HepG2 (cell line): ENCODE measurements around the gene CLASRP. TPM values are rescaled to one million over a fixed set of nuclear protein-coding genes. Genes with fewer than 3 reads are reported as not detected.
A peak's percentile ranks its signal among the peaks of the same experiment; 100 is the strongest.

Experiments used
- FOXC1 ChIP-seq: sonication (generic); formaldehyde crosslinking; IDR thresholded peaks from 2 replicates; pipeline ENCODE4 v1.8.0; 2022; ENCODE audit warnings: mild to moderate bottlenecking, missing genetic modification reagents, borderline replicate concordance
- GABPA ChIP-seq, 2 experiments: IDR thresholded peaks; 2 replicates each; pipeline ENCODE4 v1.6.1; 2011 to 2016; ENCODE audit warnings: low read depth in 2 of 2, low read length in 1 of 2, missing biosample characterization in 1 of 2, missing genetic modification characterization in 1 of 2
- KLF16 ChIP-seq, 2 experiments: sonication (generic) in 1 of 2; formaldehyde crosslinking in 1 of 2; IDR thresholded peaks; 2 replicates each; pipeline versions ENCODE4 v1.6.1 to v1.8.0; 2016 to 2023; ENCODE audit warnings: missing genetic modification reagents in 2 of 2, missing compliant biosample characterization in 1 of 2
- SIX4 ChIP-seq: sonication (generic); formaldehyde crosslinking; IDR thresholded peaks from 2 replicates; pipeline ENCODE4 v1.4.0; 2020; ENCODE audit warnings: missing genetic modification reagents
- THAP11 ChIP-seq: IDR thresholded peaks from 2 replicates; pipeline ENCODE4 v1.6.1; 2016; ENCODE audit warnings: missing biosample characterization, missing genetic modification reagents
- THAP9 ChIP-seq: sonication (generic); formaldehyde crosslinking; IDR thresholded peaks from 2 replicates; pipeline ENCODE4; 2020; ENCODE audit warnings: missing genetic modification reagents, mild to moderate bottlenecking, borderline replicate concordance
- ZBTB21 ChIP-seq: sonication (generic); formaldehyde crosslinking; IDR thresholded peaks from 2 replicates; pipeline ENCODE4 v1.4.0; 2020; ENCODE audit warnings: missing genetic modification reagents
- ZC3H4 ChIP-seq: sonication (generic); formaldehyde crosslinking; IDR thresholded peaks from 2 replicates; pipeline ENCODE4 v1.4.0; 2020; ENCODE audit warnings: missing genetic modification reagents, borderline replicate concordance
- ZNF326 ChIP-seq: sonication (generic); formaldehyde crosslinking; IDR thresholded peaks from 2 replicates; pipeline ENCODE4 v1.4.0; 2020; ENCODE audit warnings: missing genetic modification reagents, borderline replicate concordance
- ZNF703 ChIP-seq: sonication (generic); formaldehyde crosslinking; IDR thresholded peaks from 2 replicates; pipeline ENCODE4 v1.5.1; 2020; ENCODE audit warnings: missing genetic modification reagents, mild to moderate bottlenecking, moderate library complexity, borderline replicate concordance
- polyA plus RNA-seq, 8 experiments: library from polyadenylated mRNA; depleted of rRNA in 3 of 8; stranded (reverse) in 7 of 8; unstranded in 1 of 8; fragments of >200 nt; fragmentation: Illumina TruSeq in 4 of 8; extraction: Trizol in 4 of 8; gene quantifications; 2 replicates each; pipeline versions ENCODE4 v1.2.1 to v1.2.3, GENCODE V29; 2011 to 2016; ENCODE audit warnings: low read depth in 4 of 8, missing spikeins in 1 of 8, mixed read lengths in 1 of 8; ENCODE audit not compliant: insufficient read depth in 1 of 8
- total RNA-seq, 5 experiments: library from RNA; depleted of rRNA; stranded (reverse); fragments of >200 nt; fragmentation: Illumina TruSeq; extraction: Trizol; gene quantifications; 2 replicates each; pipeline ENCODE4 v1.2.3, GENCODE V29; 2016; ENCODE audit warnings: low read depth in 1 of 5
- TF ChIP-seq, protein P1 (sequence below): sonication (generic); formaldehyde crosslinking; IDR thresholded peaks from 2 replicates; pipeline ENCODE4 v1.5.1; 2020; ENCODE audit warnings: missing genetic modification reagents, mild to moderate bottlenecking, borderline replicate concordance
- TF ChIP-seq, protein P2 (sequence below): sonication (generic); formaldehyde crosslinking; IDR thresholded peaks from 2 replicates; pipeline ENCODE4 v1.4.0; 2020; ENCODE audit warnings: missing genetic modification reagents, borderline replicate concordance
- TF ChIP-seq, protein P3 (sequence below): sonication (generic); formaldehyde crosslinking; IDR thresholded peaks from 2 replicates; pipeline ENCODE4 v1.4.0; 2020; ENCODE audit warnings: missing genetic modification reagents, borderline replicate concordance

The CLASRP gene
- total and polyA plus RNA-seq, 2 of the 13 experiments (the other 11 are each of a cell fraction or from before 2014, with no cell fraction given) = 32.0 to 51.4 TPM

DNA sequence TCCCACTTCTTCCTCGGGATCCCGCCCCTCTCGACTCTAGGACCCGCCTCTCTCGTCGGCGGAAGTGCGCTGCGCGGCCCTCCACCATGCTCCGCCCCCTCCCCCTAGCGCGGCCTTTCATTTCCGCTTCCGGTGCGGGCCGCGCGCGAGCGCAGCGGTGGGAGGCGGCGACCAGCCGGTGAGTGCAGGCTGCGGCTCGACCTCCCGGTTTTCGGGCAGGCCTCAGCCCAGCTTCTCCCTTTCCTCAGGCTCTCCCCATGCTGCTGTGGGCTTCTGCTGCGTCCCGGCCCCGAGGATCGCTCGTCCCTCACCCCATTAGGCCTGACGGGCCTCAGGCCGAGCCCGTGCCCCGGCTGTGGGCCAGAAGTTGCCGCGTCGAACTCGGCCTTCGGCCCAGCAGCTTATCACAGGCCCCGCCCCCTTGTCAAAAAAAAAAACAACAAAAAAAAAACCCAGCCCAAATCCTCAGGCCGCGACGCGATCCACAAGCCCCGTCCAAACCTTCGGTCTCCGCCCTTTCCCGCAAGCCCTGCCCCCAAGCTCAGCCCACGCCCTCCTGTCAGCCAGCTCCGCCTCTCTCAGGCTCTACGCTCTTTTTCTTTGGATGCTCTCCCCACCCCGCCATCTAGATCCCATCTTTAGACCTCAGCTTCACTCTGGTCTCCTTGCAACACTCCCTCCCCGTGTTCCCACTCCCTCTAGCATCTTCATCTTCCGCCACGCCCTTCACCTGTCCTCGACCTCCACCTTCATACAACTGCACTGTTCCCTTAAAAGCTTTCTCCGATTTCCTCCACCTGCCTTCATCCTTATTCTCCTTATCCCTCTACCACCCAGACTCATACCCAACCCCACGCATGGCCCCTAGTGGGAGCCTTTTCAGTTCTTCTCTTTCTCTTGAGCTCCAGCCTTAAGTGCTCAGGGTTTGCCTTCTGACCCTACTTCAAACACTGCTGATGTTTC is at the start of gene CLASRP (continued):
- TF ChIP-seq THAP9 (CRISPR knock-in tag) (peak; percentile 76; the same call in 1 of the 2 replicates), THAP11 (CRISPR knock-in tag) (peak; percentile 91), ZNF326 (no peak), ZNF703 (no peak), FOXC1 (CRISPR knock-in tag) (peak; percentile 70; the same call in 1 of the 2 replicates), ZC3H4 (CRISPR knock-in tag) (0 out of 2 replicates have a peak, but pooled peaks have one; percentile 19), ZBTB21 (CRISPR knock-in tag) (0 out of 2 replicates have a peak, but pooled peaks have one; percentile 31), KLF16 (CRISPR knock-in tag; IDR thresholded peaks at IDR 0.05) (peak in 1 of 2 experiments; percentile 85; a peak in 2 of 4 replicates), GABPA (IDR thresholded peaks at IDR 0.05; ENCODE audit: low read depth, low read length) (peak; percentile 99), GABPA (CRISPR knock-in tag; IDR thresholded peaks at IDR 0.05; ENCODE audit: low read depth) (peak; percentile 94), SIX4 (CRISPR knock-in tag) (0 out of 2 replicates have a peak, but pooled peaks have one; percentile 19)
- TF ChIP-seq, protein P1, sequence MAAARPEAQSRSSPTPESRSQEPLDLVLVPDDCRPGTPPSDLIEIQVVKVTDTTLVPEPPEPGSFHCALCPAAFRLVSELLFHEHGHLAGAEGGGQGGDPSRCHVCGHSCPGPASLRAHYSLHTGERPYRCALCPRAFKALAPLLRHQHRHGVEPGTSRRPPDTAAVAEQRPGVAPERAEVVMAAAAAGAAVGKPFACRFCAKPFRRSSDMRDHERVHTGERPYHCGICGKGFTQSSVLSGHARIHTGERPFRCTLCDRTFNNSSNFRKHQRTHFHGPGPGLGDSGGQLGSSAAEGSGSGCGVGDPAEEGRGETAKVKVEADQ (CRISPR knock-in tag) = peak; percentile 85
- TF ChIP-seq, protein P2, sequence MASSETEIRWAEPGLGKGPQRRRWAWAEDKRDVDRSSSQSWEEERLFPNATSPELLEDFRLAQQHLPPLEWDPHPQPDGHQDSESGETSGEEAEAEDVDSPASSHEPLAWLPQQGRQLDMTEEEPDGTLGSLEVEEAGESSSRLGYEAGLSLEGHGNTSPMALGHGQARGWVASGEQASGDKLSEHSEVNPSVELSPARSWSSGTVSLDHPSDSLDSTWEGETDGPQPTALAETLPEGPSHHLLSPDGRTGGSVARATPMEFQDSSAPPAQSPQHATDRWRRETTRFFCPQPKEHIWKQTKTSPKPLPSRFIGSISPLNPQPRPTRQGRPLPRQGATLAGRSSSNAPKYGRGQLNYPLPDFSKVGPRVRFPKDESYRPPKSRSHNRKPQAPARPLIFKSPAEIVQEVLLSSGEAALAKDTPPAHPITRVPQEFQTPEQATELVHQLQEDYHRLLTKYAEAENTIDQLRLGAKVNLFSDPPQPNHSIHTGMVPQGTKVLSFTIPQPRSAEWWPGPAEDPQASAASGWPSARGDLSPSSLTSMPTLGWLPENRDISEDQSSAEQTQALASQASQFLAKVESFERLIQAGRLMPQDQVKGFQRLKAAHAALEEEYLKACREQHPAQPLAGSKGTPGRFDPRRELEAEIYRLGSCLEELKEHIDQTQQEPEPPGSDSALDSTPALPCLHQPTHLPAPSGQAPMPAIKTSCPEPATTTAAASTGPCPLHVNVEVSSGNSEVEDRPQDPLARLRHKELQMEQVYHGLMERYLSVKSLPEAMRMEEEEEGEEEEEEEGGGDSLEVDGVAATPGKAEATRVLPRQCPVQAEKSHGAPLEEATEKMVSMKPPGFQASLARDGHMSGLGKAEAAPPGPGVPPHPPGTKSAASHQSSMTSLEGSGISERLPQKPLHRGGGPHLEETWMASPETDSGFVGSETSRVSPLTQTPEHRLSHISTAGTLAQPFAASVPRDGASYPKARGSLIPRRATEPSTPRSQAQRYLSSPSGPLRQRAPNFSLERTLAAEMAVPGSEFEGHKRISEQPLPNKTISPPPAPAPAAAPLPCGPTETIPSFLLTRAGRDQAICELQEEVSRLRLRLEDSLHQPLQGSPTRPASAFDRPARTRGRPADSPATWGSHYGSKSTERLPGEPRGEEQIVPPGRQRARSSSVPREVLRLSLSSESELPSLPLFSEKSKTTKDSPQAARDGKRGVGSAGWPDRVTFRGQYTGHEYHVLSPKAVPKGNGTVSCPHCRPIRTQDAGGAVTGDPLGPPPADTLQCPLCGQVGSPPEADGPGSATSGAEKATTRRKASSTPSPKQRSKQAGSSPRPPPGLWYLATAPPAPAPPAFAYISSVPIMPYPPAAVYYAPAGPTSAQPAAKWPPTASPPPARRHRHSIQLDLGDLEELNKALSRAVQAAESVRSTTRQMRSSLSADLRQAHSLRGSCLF = no peak
- TF ChIP-seq, protein P3, sequence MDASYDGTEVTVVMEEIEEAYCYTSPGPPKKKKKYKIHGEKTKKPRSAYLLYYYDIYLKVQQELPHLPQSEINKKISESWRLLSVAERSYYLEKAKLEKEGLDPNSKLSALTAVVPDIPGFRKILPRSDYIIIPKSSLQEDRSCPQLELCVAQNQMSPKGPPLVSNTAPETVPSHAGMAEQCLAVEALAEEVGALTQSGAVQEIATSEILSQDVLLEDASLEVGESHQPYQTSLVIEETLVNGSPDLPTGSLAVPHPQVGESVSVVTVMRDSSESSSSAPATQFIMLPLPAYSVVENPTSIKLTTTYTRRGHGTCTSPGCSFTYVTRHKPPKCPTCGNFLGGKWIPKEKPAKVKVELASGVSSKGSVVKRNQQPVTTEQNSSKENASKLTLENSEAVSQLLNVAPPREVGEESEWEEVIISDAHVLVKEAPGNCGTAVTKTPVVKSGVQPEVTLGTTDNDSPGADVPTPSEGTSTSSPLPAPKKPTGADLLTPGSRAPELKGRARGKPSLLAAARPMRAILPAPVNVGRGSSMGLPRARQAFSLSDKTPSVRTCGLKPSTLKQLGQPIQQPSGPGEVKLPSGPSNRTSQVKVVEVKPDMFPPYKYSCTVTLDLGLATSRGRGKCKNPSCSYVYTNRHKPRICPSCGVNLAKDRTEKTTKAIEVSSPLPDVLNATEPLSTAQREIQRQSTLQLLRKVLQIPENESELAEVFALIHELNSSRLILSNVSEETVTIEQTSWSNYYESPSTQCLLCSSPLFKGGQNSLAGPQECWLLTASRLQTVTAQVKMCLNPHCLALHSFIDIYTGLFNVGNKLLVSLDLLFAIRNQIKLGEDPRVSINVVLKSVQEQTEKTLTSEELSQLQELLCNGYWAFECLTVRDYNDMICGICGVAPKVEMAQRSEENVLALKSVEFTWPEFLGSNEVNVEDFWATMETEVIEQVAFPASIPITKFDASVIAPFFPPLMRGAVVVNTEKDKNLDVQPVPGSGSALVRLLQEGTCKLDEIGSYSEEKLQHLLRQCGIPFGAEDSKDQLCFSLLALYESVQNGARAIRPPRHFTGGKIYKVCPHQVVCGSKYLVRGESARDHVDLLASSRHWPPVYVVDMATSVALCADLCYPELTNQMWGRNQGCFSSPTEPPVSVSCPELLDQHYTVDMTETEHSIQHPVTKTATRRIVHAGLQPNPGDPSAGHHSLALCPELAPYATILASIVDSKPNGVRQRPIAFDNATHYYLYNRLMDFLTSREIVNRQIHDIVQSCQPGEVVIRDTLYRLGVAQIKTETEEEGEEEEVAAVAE (CRISPR knock-in tag) = 0 out of 2 replicates have a peak, but pooled peaks have one; percentile 47
